Calu3 (cell line): Measurements from ENCODE around the gene SPTBN4. TPM values are rescaled to one million over a fixed set of nuclear protein-coding genes. Genes with fewer than 3 reads are reported as not detected.

Experiments used
- BruUV-seq: library from RNA; stranded (reverse); fragments of 400-500 nt; replicated peaks from 2 replicates; lab custom pipeline; 2021; lab: Mats Ljungman, UMichigan
- CTCF ChIA-PET: fragments of 300-600 bp; sonication (Branson Sonifier 250); formaldehyde crosslinking; loops from one replicate; lab custom pipeline; 2022; ENCODE audit warnings: antibody characterized with exemption; lab: Charles Lee
- DNase-seq: peaks from one replicate; pipeline ENCODE4 v3.0.0; 2022
- H3K27ac Mint-ChIP-seq: one replicate; pipeline ENCODE4 v1.8.0; 2022; ENCODE audit warnings: mixed read lengths; ENCODE audit not compliant: unreplicated experiment
- H3K27me3 Mint-ChIP-seq: one replicate; pipeline ENCODE4 v1.8.0; 2022; ENCODE audit warnings: mixed read lengths; ENCODE audit not compliant: unreplicated experiment
- H3K36me3 Mint-ChIP-seq: one replicate; pipeline ENCODE4 v1.8.0; 2022; ENCODE audit warnings: mild to moderate bottlenecking, moderate library complexity, mixed read lengths; ENCODE audit not compliant: insufficient read depth, unreplicated experiment
- H3K4me1 Mint-ChIP-seq: one replicate; pipeline ENCODE4 v1.8.0; 2022; ENCODE audit warnings: mild to moderate bottlenecking, low read depth, mixed read lengths; ENCODE audit not compliant: unreplicated experiment
- H3K4me3 Mint-ChIP-seq: one replicate; pipeline ENCODE4 v1.8.0; 2022; ENCODE audit warnings: mild to moderate bottlenecking, low read depth, moderate library complexity, mixed read lengths; ENCODE audit not compliant: unreplicated experiment
- H3K9me3 Mint-ChIP-seq: one replicate; pipeline ENCODE4 v1.8.0; 2022; ENCODE audit warnings: low read depth, mixed read lengths; ENCODE audit not compliant: unreplicated experiment
- CTCF ChIP-seq: fragments of 200-600 bp; IDR thresholded peaks from one replicate; pipeline ENCODE4 v1.8.0; 2022; ENCODE audit warnings: antibody characterized with exemption; ENCODE audit not compliant: unreplicated experiment
- intact Hi-C: fragments of 100-400 bp; cut with micrococcal nuclease; formaldehyde crosslinking; loops from one replicate; pipeline ENCODE4 v1.10.0; 2022; ENCODE audit not compliant: unreplicated experiment
- total RNA-seq: library from RNA; stranded (reverse); gene quantifications from 2 replicates; pipeline ENCODE4 v1.2.3, GENCODE V29; 2022

SPTBN4 gene
- total RNA-seq, 1 experiment from 2014 or later: 0.80 TPM

GRCh38 chr19:40613690-40614621, 147.2 kb downstream of the SPTBN4 start:
- no peak overlapping the region for H3K27ac Mint-ChIP-seq
- no peak for TF ChIP-seq CTCF
- DNase-seq: peak; percentile 73
- H3K4me3 Mint-ChIP-seq: peak overlapping the region; percentile 58
- H3K36me3 Mint-ChIP-seq: peaks cover 39% of the 10 kb centered on the region
- peaks cover 25% of the 10 kb centered on the region for H3K27me3 Mint-ChIP-seq
- peaks cover 22% of the 10 kb centered on the region for H3K4me1 Mint-ChIP-seq
- intact Hi-C loops: no loop called here
- BruUV-seq: no TSS peak
- CTCF ChIA-PET: no interaction called here
- H3K9me3 Mint-ChIP-seq: no peaks in the 10 kb centered on the region

GRCh38 chr19:40614622-40615411, 148.0 kb downstream of the SPTBN4 start:
- DNase-seq: peak; percentile 38
- H3K9me3 Mint-ChIP-seq: no peaks in the 10 kb centered on the region
- H3K36me3 Mint-ChIP-seq: peaks cover 32% of the 10 kb centered on the region
- BruUV-seq: no TSS peak
- peak overlapping the region; percentile 58 for H3K4me3 Mint-ChIP-seq
- intact Hi-C loops: no loop called here
- peaks cover 16% of the 10 kb centered on the region for H3K27me3 Mint-ChIP-seq
- CTCF ChIA-PET: interaction anchor here (0.9 kb wide), 1 partner anchor 149 kb away, joined by 3 read pairs; the partner anchor contains the start of gene BLVRB
- peak overlapping the region; percentile 11 for H3K27ac Mint-ChIP-seq
- TF ChIP-seq CTCF: no peak
- peaks cover 14% of the 10 kb centered on the region for H3K4me1 Mint-ChIP-seq

- DNase-seq: no peak
- H3K9me3 Mint-ChIP-seq: no peaks in the 10 kb centered on the region
- H3K27me3 Mint-ChIP-seq: peaks cover 3% of the 10 kb centered on the region
- H3K4me3 Mint-ChIP-seq: no peak overlapping the region
- intact Hi-C loops: no loop called here
- TF ChIP-seq CTCF: no peak
- H3K36me3 Mint-ChIP-seq: peaks cover 22% of the 10 kb centered on the region
- H3K27ac Mint-ChIP-seq: no peak overlapping the region
- CTCF ChIA-PET: interaction anchor here (0.6 to 0.7 kb wide), 3 partner anchors 125 to 560 kb away, joined by 3 to 4 read pairs (median 3); no protein-coding TSS in a partner anchor
- peaks cover under 1% of the 10 kb centered on the region for H3K4me1 Mint-ChIP-seq
- no TSS peak for BruUV-seq
Measured at GRCh38 chr19:40616178-40616577, 149.4 kb downstream of the SPTBN4 start.

GRCh38 chr19:40616941-40617340, 150.1 kb downstream of the SPTBN4 start:
- Mint-ChIP-seq H3K36me3 (peaks cover 22% of the 10 kb centered on the region), H3K27ac (no peak overlapping the region), H3K9me3 (no peaks in the 10 kb centered on the region), H3K4me1 (no peaks in the 10 kb centered on the region), H3K27me3 (no peaks in the 10 kb centered on the region), H3K4me3 (no peak overlapping the region)
- intact Hi-C loops: no loop called here
- no peak for TF ChIP-seq CTCF
- DNase-seq: no peak
- CTCF ChIA-PET: no interaction called here
- no TSS peak for BruUV-seq
